Stimulated activated naive CD8-positive, alpha-beta T cell treated with anti-CD3 and anti-CD28 coated beads, Interleukin-15, Interleukin-2, amounts not matched to agents 100 ng/mL and 50 ng/mL, for 24 hours (primary cell): ENCODE measurements around the gene SPTY2D1.
"Not testable (repeated sequence)": the region's sequence is repeated elsewhere in the genome, so short reads cannot be mapped to it uniquely, and the experiment has no call there.

Experiments
- H3K27ac Mint-ChIP-seq: one replicate; pipeline ENCODE4 v1.8.0; 2021; ENCODE audit warnings: mild to moderate bottlenecking, mixed read lengths
- H3K27me3 Mint-ChIP-seq: one replicate; pipeline ENCODE4 v1.8.0; 2021; ENCODE audit warnings: mixed read lengths
- H3K36me3 Mint-ChIP-seq: one replicate; pipeline ENCODE4 v1.8.0; 2021; ENCODE audit warnings: low read depth, mixed read lengths
- H3K4me1 Mint-ChIP-seq: one replicate; pipeline ENCODE4 v1.8.0; 2021; ENCODE audit warnings: low read depth, mixed read lengths
- H3K4me3 Mint-ChIP-seq: one replicate; pipeline ENCODE4 v1.8.0; 2021; ENCODE audit warnings: mild to moderate bottlenecking, mixed read lengths
- H3K9me3 Mint-ChIP-seq: one replicate; pipeline ENCODE4 v1.8.0; 2021; ENCODE audit warnings: mixed read lengths

Gene SPTY2D1

DNA sequence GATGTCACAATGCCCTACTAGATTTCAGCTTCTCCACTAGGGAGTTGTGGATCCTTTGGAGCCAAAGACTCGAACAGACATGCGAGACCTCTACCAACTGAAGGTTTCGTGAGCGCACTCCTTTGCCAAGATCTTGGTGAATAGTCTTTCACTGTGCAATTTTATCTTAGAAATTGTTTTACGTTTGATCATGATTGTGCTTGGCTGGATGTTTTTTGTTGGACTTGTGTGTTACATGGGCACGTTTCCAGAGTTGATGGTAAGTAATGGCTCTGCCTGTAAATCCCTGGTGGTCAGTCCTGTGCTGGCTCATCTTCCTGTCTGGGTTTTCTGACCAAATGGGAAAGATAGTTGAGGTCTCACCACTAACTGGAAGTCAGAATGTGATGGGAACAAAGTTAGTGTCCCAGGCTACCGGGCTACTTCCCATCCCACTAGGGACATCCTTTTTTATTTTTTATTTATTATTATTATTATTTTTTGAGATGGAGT, 34.4 kb downstream of the SPTY2D1 start, which contains the start of gene MISFA:
Gene MISFA (plus strand): TSS at position 51 of the 492 bp plus-strand sequence. CDS start 140 bp downstream, at position 191.
- no peaks in the 10 kb centered on the region for H3K4me1 Mint-ChIP-seq
- H3K4me3 Mint-ChIP-seq = no peak within 1 kb of the TSS
- H3K27ac Mint-ChIP-seq = no peak within 1 kb of the TSS
- H3K27me3 Mint-ChIP-seq = no peaks in the 10 kb centered on the region
- H3K36me3 Mint-ChIP-seq = no peaks in the 10 kb centered on the region
- H3K9me3 Mint-ChIP-seq = no peaks in the 10 kb centered on the region

DNA sequence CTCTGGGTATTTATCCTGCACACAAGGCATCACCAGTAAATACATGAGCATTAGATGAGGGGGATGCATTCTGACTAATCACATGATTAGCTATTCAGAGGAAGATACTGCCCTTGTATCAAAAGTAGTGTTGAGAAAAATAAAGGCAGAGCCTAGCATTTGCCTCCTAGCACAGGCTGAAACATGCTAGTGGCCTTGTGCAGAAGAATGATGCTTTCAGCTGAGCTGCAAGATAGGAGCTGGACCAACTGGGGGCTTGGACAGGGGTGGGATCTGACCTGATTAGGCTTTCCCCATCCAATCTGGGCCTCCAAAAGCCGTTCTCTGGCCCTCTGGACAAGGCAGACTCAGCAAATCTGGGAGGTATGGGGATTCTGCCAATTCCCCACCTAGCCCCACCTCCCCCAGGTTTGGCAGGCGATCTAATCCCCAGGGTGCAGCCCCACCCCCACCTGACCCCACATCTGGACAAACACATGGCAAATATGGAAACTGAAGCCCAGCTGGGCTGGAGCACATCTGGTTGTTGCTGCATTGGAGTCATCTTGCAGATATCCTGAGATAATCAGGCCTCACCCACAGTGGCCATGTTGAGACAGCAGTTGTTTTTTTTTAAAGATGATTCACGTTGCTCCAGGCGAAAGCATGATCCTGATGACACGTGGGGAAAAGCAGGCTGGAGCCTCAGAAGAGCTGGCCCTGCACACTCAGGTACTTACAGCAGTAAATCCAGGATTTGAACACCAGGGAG, 39.0 kb downstream of the SPTY2D1 start:
- Mint-ChIP-seq H3K27me3 (no peaks in the 10 kb centered on the region), H3K4me3 (no peak overlapping the region), H3K36me3 (no peaks in the 10 kb centered on the region), H3K4me1 (no peaks in the 10 kb centered on the region), H3K9me3 (no peaks in the 10 kb centered on the region), H3K27ac (no peak overlapping the region)

DNA sequence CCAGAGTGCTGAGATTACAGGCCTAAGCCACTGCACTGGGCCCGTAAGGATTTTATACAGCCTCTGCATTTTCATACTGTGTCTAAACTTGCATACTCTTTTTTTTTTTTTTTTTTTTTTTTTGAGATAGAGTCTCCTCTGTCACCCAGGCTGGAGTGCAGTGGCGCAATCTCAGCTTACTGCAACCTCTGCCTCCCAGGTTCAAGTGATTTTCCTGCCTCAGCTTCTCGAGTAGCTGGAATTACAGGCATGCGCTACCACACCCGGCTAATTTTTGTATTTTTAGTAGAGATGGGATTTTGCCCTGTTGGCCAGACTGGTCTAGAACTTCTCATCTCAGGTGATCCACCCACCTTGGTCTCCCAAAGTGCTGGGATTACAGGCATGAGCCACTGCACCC, 40.1 kb downstream of the SPTY2D1 start:
- H3K27me3 Mint-ChIP-seq, H3K27ac Mint-ChIP-seq, H3K36me3 Mint-ChIP-seq, H3K4me3 Mint-ChIP-seq, H3K9me3 Mint-ChIP-seq, H3K4me1 Mint-ChIP-seq: not testable (repeated sequence)

DNA sequence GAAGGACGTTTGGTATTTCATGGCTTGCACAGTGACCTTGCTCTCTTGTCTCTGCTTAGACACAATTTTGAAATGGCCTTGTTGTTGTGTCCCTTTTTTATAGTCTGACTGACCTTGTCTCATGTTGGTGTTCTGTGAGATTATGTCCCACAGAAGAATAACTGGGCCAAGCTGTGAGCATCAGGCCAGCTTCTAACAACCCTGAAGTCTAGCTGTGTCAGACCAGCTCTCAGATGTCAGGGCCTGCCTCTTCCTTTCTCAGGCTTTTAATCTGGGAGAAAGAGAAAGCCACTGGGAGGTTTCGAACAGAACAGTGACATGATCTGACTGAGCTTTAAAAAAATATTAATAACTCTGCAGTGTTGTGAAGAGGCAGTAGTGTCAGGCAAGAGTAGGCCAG, 43.6 kb downstream of the SPTY2D1 start:
- H3K27ac Mint-ChIP-seq = peak overlapping the region; percentile 56
- H3K4me1 Mint-ChIP-seq = no peaks in the 10 kb centered on the region
- no peaks in the 10 kb centered on the region for H3K36me3 Mint-ChIP-seq
- H3K27me3 Mint-ChIP-seq = no peaks in the 10 kb centered on the region
- H3K4me3 Mint-ChIP-seq = peak overlapping the region; percentile 17
- H3K9me3 Mint-ChIP-seq = no peaks in the 10 kb centered on the region

DNA sequence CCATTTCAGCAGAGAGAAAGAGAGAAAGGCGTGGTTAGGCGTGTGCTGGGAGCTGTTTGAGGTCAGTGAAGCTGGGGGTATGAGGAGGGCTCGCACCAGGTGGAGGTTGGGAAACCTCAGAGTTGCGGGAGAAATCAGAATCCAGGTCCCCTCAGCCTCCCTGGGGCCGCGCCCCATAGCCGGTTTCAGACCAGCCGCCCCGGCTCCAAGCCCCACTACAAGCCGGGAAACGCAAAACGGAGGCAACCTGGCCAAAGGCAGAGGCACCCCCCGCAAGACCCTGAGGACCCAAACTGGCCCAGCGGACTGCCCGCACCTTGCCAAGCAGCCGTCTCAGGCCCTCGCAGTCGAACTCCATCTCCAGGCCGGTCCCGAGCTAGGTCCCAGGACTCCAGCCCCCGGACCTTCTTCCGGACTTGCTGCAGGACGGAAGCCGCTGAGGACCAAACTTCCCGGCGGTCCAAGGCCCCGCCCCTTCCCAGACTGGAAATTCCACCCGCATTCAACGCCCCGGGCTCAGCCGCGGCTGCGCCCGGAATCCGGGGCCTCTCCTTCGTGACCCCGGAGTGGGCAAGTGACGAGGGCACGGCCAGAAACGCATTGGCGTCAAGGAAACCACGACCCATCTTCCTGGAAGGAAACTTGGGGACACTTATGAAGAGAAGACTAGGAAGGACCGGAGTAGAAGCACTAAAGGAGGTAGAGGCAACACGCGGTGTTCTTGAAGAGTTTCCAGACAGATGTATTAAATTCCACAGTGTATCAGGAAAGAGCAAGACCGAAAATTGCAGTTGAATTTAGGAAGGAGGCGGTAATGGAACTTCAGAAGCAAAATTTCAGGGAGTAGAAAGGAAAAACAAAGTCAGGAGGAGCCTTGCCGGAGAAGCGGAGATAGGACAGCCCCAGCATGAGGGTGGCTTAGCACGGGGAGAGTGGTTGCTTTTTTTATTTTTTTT, 45.6 kb downstream of the SPTY2D1 start, which contains the start of gene UEVLD:
Gene UEVLD (minus strand): TSS at position 438 of the 956 bp plus-strand sequence. CDS start 80 bp downstream, at position 358.
- H3K36me3 Mint-ChIP-seq = no peaks in the 10 kb centered on the region
- H3K27ac Mint-ChIP-seq = no peak within 1 kb of the TSS
- H3K9me3 Mint-ChIP-seq = no peaks in the 10 kb centered on the region
- no peaks in the 10 kb centered on the region for H3K4me1 Mint-ChIP-seq
- H3K4me3 Mint-ChIP-seq = no peak within 1 kb of the TSS
- H3K27me3 Mint-ChIP-seq = no peaks in the 10 kb centered on the region

DNA sequence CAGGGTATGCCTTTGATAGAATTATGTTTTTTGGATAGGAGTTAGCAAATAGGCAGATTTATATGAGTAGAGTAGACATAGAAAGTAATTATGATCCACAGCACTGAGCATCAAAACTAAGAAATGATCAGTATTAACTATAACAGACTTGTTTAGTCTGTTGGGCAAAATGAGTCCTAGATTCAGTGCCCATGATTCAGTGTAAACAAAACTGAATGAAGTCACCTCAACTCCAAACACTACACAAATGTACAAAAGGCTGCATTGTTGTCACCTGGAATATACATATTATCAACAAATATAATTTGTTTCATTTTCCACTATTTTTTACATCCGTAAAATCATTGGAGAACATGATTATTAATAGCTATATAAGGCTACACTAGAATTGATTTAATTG, 52.3 kb downstream of the SPTY2D1 start:
- no peak overlapping the region for H3K4me3 Mint-ChIP-seq
- no peaks in the 10 kb centered on the region for H3K27me3 Mint-ChIP-seq
- no peaks in the 10 kb centered on the region for H3K9me3 Mint-ChIP-seq
- H3K4me1 Mint-ChIP-seq = peaks cover 10% of the 10 kb centered on the region
- peaks cover 18% of the 10 kb centered on the region for H3K36me3 Mint-ChIP-seq
- H3K27ac Mint-ChIP-seq = no peak overlapping the region

DNA sequence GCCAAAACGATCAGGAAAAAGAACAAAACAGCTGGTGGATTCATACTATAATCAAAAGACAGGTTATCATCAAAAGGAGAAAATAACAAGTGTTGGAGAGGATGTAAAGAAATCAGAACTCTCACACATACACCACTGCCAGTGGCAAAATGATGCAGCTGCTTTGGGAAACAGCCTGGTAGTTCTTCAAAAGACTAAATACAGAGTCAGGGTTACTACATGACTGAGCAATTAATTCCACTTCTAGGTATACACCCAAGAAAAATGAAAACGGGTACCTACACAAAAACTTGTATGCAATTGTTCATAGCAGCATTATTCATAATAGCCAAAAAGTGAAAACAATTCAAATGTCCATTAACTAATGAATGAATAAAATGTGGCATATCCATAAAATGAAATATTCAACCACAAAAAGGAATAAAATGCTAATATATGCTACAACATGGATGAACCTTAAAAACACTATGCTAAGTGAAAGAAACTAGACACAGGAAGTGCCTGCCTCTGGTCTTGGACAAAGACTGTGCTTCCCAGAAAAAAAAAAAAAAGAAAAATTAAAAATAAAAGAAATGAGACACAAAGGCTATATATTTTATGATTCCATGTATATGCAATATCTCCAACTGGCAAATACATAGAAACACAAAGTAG, 53.9 kb downstream of the SPTY2D1 start:
- Mint-ChIP-seq H3K4me3 (no peak overlapping the region), H3K36me3 (peaks cover 22% of the 10 kb centered on the region), H3K27me3 (no peaks in the 10 kb centered on the region), H3K9me3 (no peaks in the 10 kb centered on the region), H3K4me1 (peaks cover 10% of the 10 kb centered on the region), H3K27ac (no peak overlapping the region)

DNA sequence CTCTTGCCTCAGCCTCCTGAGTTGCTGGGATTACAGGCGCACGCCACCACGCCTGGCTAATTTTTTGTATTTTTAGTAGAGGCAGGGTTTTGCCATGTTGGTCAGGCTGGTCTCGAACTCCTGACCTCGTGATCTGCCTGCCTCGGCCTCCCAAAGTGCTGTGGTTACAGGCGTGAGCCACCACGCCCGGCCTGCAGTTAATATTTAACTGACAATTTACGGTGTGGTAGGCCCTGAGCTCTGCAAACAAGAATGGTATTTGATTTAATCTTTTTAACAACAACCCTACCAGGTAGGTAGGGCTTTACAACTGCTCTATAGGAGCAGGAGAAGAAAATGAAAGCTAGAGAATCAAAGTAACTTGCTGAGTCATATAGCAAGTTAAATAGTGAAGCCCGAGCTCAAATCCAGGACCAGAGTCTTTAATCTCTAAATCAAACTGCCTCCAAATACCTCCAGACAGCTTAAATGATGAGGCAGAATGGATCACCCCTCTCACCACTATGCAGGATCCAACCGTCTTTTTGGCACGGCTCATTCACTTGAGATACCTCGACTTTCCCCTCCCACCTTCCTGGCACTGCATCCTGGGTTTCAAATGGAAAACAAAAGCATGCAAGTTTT, 55.1 kb downstream of the SPTY2D1 start:
- Mint-ChIP-seq H3K9me3 (no peaks in the 10 kb centered on the region), H3K36me3 (peaks cover 27% of the 10 kb centered on the region), H3K4me3 (peak overlapping the region; percentile 27), H3K27me3 (no peaks in the 10 kb centered on the region), H3K27ac (no peak overlapping the region), H3K4me1 (peaks cover 10% of the 10 kb centered on the region)

DNA sequence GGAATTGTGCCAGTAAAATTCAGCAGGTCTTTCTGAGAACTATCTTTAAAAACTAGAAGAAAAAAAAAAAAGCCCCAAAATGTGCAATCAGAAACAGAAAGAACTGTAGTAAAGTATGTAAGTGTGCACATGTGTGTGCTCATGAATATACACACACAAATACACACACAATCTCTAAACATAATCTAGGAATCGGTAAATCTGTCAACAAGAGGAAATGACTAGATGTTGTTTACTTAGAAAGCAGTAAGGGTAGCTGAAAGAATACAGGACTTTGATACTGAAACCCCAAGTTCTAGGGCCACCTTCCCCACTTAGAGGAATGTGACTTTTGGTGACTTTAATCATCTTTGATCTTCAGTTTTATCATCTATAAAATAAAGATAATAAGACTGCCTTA, 58.8 kb downstream of the SPTY2D1 start:
- Mint-ChIP-seq H3K27me3 (no peaks in the 10 kb centered on the region), H3K4me3 (no peak overlapping the region), H3K27ac (no peak overlapping the region), H3K36me3 (peaks cover 45% of the 10 kb centered on the region), H3K9me3 (no peaks in the 10 kb centered on the region), H3K4me1 (peaks cover 10% of the 10 kb centered on the region)

DNA sequence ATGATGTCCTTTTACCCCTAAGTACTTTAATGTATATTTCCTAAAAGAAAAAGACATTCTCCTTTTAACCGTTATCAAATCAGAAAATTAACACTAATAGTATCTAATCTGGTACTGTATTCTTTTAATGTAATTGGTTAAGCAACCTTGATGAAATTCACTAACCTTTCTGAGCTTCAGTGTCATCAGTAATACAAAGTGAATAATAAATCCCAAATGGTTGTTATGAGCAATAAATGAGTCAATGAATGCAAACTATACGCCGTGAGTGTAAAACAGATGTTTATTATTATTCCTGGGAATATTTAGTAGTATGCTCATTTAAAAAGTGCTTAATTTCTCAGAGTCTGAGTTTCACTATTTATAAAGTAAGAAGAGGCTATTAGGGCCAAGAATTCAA, 67.1 kb downstream of the SPTY2D1 start:
- Mint-ChIP-seq H3K27me3 (no peaks in the 10 kb centered on the region), H3K27ac (no peak overlapping the region)

DNA sequence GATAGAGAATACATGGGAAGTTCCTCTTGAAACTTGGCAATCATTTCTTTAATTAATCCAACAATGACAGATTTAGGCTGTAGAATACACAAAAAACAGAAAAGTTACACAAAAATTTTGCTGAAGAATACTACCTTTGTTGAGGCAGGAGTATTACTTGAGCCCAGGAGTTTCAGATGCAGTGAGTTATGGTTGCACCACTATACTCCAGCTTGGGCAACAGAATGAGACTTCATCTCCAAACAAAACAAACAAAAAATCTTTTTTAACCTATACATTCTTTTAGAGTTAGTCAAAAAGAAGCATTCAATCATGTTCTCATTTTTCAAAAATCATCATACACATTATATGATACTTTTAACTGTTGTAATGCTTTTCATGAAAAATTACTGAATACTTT, 67.7 kb downstream of the SPTY2D1 start:
- no peak overlapping the region for H3K4me3 Mint-ChIP-seq
- H3K27me3 Mint-ChIP-seq = no peaks in the 10 kb centered on the region
- no peaks in the 10 kb centered on the region for H3K4me1 Mint-ChIP-seq
- H3K9me3 Mint-ChIP-seq = no peaks in the 10 kb centered on the region
- H3K36me3 Mint-ChIP-seq = peaks cover 33% of the 10 kb centered on the region
- no peak overlapping the region for H3K27ac Mint-ChIP-seq

More for the DNA sequence above, 67.1 kb downstream of the SPTY2D1 start:
- Mint-ChIP-seq H3K4me1 (no peaks in the 10 kb centered on the region), H3K4me3 (no peak overlapping the region), H3K9me3 (no peaks in the 10 kb centered on the region), H3K36me3 (peaks cover 34% of the 10 kb centered on the region)

DNA sequence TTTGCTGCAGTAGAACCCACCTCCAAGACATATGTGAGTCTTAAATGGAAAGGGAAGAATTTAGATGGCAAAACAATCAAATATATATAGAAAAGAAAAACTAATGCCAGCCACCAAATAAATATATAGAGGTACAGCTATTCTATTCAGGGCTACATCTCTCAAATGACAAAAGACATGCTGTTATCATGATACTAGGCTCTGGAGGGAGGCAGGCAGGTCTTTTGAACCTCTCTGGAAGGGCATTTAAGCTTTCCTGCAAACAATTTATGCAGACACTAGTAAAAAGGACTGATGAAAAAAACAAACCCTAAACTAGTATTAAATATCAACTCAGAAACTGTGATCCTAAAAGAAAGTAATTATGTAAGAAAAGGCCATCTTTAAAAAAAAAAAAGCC, 70.0 kb downstream of the SPTY2D1 start:
- Mint-ChIP-seq H3K27me3 (no peaks in the 10 kb centered on the region), H3K4me1 (no peaks in the 10 kb centered on the region), H3K36me3 (peaks cover 18% of the 10 kb centered on the region), H3K27ac (no peak overlapping the region), H3K9me3 (no peaks in the 10 kb centered on the region), H3K4me3 (no peak overlapping the region)

DNA sequence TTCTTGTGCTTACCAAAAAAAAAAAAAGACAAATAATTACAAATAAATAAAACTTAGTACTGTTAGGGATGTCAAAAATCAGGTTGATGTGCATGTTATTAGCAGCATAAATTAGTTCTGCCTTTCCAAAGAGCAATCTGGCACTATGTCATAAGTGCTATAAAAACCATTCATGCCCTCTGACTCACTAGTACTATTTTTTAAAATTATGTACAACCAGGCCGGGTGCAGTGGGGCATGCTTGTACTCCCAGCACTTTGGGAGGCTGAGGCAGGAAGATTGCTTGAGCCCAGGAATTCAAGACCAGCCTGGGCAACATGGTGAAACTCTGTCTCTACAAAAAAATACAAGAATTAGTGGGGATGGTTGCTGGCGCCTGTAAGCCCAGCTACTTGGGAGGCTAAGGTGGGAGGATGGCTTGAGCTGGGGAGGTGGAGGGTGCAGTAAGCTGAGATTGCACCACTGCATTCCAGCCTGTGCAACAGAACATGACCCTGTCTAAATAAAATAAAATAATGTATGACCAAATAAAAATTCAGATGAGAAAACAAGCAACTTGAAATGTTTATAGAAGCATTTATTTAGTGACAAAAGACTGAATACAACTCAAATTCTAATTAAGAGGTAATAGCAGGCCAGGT, 70.9 kb downstream of the SPTY2D1 start:
- Mint-ChIP-seq H3K4me3 (no peak overlapping the region), H3K27ac (no peak overlapping the region), H3K9me3 (no peaks in the 10 kb centered on the region), H3K36me3 (peaks cover 17% of the 10 kb centered on the region), H3K27me3 (no peaks in the 10 kb centered on the region), H3K4me1 (no peaks in the 10 kb centered on the region)
